Germinal center (tissue), 1 donor: Measurements from ENCODE around the gene SYNPR.

Source experiments
- DNase-seq: peaks from one replicate; pipeline ENCODE4 v3.0.0; 2012; ENCODE audit warnings: mixed read lengths, low spot score

Gene SYNPR

DNA sequence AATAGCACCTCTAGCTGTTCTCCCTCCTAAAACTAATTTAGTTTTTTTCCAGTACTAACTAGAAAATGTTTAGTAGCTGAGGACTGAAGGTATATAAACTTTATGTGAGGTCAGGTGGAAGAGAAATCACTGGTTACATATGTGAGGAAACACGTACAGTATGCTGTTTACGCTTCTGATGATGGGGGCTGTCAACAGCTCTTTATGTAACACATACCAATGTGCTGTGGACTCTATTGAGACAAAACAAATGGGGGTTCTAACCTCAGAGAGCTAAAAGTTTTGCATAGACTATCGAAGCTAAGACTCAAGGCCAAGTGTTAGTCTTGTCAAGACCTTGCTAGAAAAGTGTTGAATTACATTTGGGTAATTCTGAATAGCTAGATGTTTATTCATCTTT, 107.5 kb downstream of the SYNPR start:
- no peak for DNase-seq

DNA sequence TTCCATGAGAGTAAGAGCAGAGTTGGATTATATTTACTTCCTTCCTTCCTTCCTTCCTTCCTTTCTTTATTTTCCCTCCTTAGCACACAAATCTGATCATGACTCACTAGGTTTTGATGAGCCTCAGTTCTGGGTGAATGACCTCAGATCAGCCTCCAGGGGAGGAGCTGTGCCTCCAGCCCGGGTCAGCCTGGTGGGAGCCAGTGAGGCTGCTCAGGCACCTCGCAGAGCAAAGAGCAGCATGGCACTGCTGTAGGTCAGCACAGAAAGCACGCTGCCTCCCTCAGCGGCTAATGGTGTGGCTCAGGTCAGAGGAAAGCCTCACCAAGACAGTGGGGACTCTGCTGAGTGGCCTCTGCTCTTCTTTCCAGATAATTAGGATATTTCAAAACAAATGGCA, 108.5 kb downstream of the SYNPR start:
- no peak for DNase-seq

DNA sequence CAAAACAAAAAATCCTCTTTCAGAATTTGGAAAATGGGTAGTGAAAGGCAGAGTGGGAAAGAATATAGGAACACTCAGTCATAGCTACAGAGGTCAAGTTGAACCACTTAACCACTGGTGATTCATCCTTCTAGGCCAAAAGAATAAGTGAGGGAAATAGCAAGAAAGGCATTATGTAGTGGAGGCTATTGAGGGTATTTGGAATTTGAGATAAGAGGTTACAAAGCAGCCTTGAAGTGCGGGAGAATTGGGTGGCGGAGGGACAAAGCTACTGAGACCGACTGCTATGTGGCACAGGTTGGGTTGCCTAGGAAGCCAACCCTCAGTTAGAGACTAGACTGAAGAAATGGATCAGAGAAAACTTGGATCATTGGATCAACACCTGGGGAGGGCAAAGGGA, 109.5 kb downstream of the SYNPR start:
- DNase-seq, result no peak

DNA sequence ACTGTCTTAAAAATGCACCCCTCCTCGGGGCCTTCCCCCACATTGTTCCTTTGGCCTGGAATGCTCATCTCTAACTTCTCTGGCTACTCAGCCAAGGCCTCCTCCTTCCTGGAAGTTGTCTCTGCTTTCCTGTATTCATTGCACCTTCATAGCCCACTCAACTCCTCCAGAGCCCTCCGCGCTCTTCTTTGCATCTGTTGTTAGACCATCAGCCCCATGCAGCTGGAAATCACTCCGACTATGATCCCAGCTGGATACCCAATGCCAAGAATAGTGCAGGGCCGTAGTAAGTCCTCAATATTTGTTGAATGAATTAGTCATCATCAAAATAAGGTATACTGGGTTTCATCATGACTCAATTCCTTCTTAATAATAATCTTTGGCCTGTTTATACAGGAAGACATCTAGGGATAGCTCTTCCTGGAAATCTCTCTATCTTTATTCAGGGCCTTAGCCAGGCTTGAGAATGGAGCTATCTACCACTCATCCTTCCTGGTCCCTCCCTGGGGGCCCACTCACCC, 112.7 kb downstream of the SYNPR start:
- DNase-seq, result no peak

DNA sequence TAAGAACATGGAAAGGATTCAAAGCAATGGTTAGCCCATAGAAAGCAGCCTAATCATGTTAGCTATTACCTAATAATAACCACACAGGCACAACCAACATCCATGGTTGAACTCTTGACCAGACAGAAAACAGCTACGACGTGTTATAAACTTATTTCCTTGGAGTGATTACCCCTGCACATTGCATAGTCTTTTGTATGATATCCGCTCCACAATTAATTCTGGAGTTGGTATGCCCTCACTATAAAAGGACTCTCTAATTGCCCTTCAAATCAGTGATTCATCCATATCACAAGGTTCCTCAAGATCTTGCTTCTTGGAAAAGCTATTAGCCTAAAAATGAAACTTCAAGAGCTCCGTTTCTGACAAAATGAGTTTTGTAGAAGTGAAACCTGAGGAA, 117.9 kb downstream of the SYNPR start:
- DNase-seq, result no peak

DNA sequence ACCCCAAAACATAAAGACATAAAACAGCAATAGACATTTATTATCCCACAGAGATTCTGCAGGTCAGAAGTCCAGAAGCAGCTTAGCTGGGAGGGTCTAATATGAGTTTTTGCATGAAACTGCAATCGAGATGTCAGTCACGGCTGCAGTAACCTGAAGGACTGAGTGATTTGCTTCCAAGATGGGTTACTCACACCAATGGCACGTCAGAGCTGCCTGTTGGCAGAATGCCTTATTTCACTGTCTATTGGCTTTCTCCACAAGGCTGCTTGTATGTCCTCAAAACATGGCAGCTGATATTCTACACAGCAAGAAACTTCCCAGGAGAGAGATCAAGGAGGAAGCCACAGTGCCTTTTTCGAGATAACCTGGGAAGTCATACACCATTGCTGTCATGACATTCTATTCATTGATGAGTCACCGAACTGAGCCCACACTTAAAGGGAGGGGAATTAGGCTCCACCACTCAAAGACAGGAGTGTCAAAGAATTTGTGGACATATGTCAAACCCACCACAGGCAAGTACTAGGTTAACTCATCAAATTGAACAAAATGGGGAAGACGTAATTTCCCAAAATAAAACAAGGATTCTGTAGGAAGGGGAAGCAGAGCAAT, 122.2 kb downstream of the SYNPR start:
- no peak for DNase-seq

DNA sequence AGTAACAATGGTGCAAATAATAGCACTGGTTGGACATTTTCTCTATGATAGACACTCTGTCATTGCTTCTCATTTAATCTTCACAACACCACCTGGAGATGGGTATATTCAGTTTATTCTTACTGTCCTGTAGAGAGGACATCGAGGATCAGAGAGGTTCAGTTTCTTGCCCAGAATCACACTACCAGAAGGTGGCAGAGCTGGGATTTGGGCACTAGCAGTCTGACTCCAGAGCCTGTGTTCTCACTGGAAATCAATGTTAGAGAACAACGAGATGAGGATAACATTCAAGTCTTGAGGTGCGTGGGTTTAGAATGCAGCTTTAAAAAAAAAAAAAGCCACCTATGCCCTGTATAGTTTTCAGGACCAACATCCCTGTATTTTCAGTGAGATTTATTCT, 127.8 kb downstream of the SYNPR start:
- DNase-seq, result no peak

DNA sequence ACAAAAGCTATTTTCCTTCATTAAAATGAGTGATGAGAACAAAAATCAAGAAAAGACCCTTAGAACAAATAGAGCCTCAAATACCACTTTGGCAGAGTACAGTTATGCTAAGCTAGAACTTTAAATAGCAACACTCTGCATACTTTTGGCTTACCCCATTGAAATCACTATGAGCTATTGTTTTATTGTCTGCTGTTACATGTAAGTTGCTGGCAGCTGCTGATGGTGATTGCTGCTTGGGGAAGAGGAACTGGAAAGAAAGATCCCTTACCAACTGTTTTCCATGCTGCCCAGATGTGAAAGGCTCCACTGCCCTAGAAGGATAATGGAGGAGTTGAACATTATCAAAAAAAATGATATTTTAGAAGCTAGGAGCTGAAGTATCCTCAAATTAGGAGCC, 135.4 kb downstream of the SYNPR start:
- no peak for DNase-seq

DNA sequence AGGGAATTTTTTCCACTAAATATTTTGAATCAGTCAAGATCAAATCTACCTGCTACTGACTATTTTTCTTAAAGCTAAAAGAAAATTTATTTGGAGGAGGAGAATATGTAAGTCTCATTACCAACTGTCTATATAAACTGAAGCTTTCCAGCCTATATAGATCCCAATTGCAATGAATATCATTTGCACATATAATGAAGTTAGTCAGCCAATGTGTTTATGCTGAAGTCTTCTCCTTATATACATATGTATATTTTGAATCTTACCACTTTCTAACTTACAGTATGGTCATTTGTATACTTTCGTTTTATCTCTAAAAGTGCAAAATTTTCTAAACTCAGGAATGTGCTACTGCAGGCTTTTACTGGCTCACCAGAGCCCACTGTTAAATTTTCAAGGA, 136.5 kb downstream of the SYNPR start:
- no peak for DNase-seq

DNA sequence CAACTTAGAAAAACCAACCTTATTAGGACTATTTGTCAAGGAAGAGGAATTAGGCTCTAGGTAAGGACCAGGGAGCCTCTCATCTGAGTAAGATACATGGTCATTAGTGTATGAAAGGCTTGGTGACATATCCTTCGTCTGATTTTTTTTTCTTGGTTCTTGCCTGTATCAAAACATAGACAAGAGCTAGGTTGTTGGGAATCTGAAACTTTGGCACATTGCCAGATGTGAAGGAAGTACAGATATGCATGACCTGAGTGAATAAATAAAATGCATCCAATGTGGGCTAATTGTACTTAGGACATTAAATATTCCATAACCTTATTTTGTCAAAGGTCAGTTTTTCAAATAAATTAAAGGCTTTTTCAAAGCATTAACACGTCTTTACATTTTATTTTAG, 151.8 kb downstream of the SYNPR start:
- DNase-seq, result no peak

DNA sequence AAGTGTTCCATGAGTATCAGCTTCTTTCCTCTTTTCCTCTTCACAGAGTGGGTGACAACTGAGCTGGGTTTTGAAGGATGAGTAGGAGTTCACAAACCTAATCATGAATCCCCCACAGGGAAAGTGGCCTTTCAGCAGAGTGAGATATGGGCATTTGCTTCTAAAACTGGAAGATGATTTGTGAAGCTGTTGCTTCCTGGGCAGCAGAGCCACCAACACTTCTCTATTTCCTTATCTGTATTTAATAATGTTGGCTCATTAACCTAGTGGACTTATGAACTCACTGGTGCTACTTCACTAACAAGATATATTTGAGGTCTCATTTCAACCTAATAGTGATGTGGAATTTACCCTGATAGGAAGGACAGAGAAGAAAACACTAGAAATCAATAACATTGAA, 152.8 kb downstream of the SYNPR start:
- no peak for DNase-seq

DNA sequence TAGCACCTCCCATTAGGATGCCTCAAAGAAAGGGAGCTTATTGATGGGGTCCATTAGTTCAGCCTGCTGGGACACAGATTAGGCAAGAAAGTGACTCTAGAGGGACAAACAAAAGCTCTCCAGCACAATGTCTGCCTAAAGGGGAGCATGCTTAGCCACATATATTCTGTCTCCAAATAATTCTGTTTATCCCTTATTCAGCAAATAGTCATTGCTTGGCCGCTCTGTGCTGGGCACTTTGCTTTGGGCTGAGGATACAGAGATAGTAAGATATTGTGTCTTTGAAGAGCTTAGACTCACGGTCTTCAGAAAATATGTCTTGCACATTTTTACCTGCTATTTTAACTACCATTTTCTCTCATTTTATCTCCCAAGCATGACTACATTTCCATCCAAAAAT, 159.8 kb downstream of the SYNPR start:
- no peak for DNase-seq

DNA sequence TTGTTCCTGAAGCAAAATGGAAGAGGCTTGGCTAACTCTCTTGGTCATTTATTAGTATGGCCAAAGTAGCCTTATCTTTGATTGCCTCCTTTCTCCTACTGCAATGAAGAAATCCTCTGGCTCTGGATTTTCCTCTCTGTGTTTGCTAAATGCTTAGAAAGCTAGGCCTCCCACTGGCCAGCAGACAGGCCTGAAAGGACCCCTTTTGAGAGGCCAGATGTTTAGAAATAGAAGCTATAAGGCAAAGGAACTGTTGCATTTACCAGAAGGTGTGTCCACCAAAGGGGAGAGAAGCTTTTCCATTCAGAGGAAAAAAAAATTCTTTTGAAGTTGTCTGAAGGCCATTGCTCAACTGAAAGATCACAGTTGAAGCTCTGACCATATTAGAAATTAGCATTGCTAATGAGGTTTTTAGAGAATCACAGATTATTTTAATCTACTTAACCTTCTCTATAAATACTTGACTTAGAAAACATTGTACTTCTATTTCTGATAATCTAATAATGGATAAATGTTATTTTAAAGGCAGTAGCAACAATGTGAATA, 160.8 kb downstream of the SYNPR start:
- DNase-seq, result no peak

DNA sequence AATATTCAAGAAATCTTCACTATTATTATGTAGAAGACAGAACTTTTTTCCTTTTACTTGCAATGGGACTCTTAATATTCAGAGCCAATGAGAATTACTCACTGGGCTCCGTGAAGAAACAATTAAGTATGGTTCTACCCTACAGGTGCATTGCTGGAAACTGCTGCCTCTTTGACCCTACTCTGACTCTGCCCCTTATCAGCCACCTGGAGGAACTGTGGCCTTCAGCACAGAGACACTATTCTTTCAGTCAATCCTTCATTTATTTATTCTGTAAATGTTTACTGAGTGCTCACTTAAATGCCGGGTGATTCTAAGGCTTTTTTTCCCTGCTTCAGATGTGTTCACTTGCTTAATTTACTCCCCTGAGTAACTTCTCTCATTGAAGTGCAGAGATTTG, 163.2 kb downstream of the SYNPR start:
- no peak for DNase-seq

DNA sequence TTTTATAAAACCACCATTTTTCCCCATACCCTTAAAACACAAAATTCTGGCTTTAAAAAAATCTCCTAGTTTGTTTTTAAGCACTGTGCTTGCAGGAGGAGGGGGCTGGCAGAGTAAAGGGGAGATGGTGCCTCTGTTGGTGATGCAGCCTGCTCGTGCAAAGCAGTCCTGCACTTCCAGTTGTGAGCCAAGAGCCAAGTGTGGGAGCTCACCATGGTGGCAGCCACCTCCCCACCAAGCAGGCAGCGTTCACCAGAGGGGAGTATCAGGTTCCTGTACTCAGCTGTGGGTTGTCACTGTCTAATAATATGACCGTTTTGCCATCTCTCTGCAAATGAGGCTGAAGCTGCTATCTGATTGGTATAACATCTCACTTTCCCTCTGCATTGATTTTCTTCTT, 164.8 kb downstream of the SYNPR start:
- no peak for DNase-seq

DNA sequence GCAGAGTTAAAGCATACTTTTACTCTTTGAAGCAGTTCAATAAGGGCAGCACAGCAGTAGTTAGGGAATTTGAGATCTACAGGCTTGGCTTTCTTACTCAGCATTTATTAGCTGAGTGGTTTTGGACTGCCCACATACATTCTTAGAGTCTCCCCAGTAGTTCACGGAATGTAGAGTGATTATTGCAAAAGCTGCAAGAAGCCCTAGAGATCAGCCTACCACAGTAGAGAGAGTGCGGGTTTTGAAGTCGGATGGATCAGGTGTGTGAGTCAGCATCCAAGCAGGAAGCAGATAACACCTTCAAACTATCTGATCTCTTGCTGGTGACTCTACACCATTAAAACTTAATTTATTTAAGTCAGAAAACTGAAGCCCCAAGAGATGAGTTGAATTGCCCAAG, 171.9 kb downstream of the SYNPR start:
- DNase-seq, result no peak

DNA sequence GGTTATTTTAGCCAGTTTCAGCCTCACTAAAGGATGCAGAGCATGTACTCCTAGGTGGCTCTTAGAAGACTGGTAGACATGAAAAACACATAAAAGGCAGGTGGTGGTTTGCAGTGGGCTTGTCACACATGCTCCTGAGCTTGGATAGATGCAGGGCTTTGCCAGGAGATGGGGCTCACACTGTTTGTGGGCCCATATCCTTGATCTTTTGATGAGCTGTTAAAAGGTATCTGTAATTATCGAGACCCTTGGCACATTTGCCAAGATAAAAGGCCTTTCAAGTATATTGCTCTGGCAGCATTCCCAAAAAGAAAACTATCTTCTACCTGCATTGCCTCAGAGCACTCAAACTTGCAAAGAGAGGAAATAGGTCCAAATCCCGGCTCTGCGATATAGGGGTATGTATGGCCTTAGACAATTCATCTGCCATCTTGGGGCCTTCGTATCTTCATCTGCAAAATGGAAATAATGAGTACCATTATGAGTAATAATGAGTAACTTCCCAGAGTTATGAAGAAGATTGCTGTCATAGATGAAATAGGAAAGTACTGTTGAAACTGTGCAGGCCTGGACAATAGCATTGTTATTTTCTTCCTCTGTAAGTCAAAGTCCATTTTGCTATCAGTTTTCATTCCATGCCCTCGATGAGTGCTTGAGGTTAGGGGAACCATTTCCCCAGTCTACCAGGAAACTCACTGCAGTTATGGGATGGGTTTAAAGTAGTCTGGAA, 172.7 kb downstream of the SYNPR start:
- DNase-seq, result no peak

DNA sequence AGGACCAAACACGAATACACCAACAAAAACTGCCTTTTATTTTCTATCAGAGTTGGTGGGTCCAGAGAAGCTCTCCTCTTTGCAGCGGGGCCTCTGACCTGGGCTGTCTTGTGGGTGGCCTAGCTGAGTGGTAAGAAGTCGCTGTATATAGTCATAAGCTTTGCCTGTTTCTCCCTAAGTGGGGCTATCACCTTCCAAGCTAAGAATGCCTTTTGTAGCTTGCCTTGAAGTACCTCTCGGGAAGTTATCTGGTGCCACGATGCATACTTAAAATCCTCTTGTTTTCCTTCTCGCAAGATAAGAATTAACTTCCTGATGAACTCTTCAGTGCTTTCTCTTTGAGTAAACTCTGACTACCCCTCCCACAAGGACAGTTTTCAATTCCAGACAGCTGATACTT, 178.8 kb downstream of the SYNPR start:
- DNase-seq, result no peak

DNA sequence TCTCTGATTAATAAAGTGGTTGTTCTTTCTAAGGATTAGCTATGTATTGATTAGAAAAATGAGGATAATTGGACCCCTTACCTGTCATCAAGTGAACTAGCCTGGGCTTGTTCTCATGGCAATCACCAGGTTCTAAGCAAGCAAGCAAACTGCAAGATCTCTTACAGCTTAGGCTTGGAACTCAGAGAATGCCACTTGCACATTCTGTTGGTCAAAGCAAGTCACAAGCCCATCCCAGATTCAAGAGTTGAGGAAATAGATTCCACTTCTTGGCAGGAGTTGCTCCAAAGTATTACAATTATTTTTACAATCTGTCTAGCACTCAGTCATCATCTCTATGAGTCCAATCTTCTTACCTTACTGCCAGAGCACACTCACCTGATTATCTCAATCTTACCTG, 180.3 kb downstream of the SYNPR start:
- no peak for DNase-seq

DNA sequence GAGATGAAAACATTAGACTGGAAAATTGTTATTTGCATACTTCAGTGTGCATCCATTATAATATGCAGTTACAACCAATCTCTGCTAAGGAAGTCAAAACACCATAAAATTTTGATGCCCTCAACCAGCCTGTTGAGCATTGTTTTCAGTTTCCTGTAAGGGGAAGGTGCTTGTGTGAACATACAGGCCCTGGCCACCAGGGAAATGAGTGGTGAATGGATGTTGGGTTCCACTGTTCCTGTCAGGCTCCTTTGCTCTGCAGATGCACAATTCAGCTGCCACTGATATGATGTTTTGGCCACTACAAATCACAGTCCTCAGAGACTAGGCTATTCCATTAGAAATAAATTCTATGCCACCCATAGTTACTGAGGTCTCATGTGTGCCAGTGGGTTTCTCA, 184.6 kb downstream of the SYNPR start:
- DNase-seq, result no peak

DNA sequence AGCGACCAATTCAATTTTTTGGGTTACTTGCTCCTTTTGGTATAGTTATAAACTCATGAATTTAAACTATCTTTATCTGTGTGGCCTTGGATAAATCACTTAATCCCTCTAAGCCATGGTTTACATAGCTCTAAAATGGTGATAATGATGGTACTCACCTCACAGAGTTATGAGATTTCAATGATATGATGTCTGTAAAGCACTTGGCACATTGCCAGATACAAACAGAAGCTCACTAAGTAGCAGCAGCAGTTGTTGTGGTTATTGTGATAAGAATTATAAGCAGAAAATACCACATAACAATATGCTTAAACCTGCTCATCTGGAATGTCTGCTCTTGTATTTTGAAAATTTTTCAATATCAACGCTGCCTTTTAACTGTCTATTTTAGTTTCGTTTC, 189.3 kb downstream of the SYNPR start:
- DNase-seq, result no peak

DNA sequence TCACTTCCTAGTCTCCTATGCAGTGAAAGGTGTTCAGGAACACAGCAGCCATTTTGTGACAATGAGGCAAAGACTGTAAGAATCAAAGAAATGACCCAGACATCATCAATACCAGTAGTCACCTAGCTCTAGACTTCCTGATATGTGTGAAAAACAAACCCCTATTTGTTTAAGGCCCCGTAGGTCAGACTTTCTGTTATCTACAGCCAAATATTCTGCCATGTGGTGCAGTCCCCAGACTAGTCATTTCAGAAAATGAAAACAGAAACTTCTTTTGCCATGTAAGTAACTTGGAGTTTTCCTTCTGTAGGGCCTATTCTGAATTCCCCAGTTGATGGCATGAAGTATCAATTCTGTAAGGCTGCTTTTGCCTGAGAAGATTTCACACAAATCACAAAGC, 192.6 kb downstream of the SYNPR start:
- DNase-seq, result no peak

DNA sequence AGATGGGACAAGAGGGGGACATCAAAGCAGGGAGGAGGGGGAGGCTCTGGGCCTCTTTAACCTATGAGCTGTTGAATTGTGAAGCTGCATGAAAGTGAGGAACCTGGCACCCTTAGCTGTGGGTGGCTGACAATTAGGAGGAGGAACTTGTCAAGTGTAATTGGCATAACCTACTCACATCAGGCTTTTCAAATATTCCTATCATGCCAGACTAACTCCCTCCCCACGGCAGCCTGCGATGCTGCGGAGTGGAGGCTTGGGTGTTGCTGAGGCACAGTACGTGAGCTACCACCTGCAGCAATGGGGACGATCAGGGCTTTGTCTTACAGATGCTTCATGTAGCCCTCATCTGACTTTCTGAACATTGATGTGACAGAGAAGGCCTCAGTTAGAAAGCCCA, 193.7 kb downstream of the SYNPR start:
- DNase-seq, result no peak
